GM21619 (cell line): ENCODE data around the gene RELN.
"Not testable (repeated sequence)": the region's sequence is repeated elsewhere in the genome, so short reads cannot be mapped to it uniquely, and the experiment has no call there.

Experiments
- ATAC-seq: cut with Tn5 transposase; IDR thresholded peaks from one replicate; pipeline ENCODE4 v1.9.1; 2021; ENCODE audit not compliant: unreplicated experiment

The RELN gene

DNA sequence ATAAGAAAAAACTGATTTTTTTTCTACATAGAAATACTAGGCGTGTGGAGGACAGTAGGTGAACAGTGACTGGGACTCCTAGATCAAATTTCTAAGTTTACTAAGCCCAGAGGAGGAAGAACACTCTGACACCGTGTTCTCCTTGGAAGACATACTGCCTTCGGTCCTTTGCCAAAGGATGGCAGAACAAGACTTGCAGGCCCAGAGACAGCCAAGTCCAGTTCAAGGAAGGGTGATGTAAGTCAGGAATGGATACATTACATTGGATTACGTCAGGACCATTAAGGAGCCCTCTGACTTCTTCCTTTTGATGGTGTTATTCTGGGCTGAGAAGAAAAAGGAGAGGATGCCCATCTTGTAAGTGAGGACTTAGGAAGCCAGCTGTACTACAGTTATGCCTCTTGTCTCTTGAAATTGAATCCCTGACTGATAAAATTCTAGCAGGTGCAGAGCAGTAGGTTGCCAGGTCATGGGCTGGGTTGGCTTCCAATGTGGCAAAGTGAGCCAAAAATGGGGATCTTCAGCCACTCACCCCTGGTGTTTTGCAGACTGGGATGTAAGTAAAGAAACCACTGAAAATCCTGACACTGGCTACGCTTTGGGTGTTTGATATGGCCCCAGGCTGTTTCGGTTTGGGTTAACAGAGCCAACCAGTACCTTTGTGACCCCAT, 45.1 kb downstream of the RELN start:
- ATAC-seq = no peak

DNA sequence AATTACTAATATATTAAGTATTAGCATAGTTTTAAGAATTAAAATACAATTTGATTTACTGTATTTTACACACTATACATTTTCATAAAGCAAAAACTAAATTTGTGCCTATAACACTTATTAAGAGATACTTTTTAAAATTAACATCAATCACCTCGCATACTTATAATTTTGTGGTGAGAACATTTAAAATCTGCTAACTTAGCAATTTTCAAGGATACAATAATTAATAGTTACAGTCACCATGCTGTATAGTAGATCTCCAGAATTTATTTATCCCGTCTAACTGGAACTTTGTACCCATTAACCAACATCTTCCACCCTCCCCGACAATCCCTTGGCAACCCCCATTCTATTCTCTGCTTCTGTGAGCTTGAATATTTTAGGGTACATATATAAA, 47.5 kb downstream of the RELN start:
- ATAC-seq = no peak

DNA sequence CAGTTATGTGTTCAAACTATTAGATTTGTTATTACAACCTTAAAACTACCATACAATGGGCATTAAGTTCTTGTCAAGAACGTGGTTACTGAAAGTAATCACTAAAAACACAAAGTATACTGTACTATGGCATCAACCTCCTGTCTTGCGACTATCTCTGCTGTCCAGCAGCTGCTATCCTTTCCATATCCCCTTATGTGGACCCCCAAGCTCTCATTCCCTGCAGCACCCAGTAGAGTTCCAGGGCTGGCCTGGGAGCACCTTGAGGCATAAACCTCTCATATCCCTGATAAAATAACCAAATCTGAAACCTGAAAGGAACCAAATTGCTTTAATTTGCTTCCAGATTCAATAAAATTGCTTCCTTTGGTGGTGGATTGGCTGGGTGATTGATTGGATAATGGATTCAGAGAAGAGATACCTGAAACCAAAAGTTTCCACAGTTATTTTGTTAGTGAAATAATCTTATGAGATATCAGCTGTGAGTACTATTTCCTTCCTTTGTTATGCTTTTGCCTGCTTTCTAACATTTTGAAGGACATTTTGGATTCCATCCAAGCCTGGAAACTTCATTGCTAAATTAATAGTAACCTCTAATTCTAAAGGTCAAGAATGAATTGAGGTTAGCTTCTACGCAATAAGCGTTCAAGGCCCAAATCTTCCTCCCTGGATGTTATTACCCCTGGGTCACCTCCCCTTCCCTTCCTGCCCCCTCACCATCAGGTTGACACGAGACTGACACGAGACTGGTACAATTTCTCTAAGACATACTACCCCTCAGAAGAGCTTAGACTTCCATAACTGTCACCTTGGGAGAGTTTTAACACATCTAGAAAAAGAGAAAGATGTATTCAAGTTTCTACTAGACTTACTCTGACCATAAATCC, 48.8 kb downstream of the RELN start:
- no peak for ATAC-seq

DNA sequence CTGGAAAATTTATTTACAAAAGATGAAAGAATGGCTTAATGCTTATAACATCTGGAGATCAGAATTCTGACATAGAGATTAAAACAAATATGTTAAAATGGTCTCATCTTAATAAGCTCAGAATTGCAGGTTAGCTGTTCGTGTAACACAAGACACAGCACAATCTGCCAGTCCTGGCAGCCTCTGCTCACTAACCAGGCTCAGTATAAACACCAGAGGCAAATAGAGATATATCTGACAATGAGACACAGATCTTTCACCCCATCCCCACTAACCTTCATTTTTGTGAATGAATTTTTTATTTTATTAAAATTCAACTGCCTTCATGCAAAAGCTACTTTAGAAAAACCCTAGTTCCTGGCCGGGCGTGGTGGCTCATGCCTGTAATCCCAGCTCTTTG, 51.8 kb downstream of the RELN start:
- ATAC-seq = no peak

DNA sequence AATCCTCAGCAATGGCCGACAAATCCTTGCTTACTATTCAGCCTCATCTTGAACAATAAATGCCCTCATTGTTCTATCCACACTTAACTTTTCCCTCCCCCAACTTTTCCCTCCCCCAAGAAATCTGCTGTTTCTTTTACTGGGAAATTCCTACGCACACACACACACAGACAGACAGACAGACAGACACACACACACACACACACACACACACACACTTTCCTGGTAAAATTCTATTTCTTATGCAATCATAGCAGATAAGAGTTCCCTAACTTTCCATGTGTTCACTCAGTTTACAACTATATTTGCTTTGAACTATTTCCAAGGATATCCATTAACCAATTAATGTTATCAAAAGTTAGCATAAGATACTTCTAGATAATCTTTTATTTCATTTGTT, 52.9 kb downstream of the RELN start:
- ATAC-seq = no peak

DNA sequence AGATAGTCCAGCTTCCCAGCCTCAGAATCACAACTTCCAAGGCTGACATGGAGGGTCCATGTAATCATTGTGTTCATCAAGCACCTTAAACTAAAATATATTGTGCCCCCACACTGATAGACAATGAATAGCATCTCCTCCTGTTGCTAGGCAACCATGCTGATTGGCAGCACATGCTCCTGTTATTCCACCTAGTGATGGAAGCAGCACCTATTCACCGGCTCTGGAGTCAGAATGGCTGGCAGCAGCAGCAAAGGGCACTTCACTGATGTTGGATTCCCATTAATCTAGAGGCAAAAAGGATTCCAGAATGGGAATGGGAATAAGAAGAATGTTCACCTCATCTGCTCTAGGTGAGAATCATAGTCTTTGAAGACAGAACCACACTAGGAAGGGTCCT, 55.0 kb downstream of the RELN start:
- ATAC-seq = no peak

DNA sequence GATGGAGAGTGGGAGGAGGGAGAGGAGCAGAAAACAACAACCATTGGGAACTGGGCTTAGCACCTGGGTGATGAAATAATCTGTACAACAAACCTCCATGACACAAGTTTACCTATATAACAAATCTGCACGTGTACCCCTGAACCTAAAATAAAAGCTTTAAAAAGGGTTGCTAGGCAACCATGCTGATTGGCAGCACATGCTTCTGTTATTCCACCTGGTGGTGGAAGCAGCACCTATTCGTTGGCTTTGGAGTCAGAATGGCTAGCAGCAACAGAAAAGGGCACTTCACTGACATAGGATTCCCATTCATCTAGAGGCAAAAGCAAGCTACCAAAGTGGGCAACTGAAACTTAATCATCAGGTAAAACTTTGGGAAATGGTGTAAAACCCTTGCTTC, 57.1 kb downstream of the RELN start:
- no peak for ATAC-seq

DNA sequence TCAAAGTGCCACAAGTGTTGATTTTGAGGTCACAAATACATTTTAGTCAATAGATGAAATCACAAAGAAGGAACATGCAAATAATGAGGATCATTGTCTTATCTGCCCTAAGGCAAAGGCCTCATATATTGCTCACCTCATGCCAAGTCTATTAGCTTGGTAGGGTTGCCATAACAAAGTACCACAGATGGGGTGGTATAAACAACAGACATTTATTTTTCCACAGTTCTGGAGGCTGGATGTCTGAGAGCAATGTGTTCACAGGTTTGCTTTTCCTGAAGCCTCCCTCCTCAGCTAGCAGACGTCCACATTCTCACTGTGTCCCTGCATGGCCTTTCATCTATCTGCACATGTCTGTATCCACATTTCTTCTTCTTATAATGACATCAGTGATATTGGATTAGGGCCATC, 59.6 kb downstream of the RELN start:
- no peak for ATAC-seq

DNA sequence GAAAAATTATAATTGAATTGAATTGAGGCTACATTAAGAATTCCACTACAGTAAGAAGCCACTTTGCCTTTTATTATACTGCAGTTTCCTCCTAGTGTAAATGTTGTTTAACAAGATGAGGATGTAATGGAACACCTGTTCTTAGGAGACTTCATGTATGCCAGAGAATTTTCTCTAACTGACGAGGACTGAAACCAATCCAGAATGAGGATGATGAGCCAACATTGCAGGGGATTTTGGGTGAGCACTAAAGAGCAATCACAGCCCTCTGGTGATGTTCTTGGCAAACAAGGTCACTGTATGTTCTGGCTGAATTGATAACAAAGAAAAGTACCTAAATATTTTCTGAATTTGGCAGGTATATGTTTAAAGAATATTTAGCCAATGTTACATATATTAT, 60.9 kb downstream of the RELN start:
- no peak for ATAC-seq

DNA sequence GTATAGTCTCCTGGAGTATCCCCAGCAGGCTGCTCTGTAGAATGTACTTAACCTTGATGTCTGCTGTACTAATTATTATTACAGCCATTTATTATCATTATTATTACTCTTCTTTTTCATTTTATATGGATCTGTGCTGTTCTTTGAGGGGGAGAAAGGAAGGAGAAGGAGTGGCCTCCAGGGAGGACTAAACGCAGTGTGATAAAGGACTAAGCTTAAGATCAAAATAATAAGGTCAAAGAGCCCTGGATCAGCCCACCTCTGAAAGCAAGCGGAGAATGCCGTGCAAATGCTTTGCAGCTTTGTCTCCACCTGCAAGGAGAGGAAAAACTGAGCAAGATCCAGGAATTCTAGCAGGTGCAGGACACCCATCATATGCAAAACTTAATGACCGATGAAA, 65.3 kb downstream of the RELN start:
- no peak for ATAC-seq

DNA sequence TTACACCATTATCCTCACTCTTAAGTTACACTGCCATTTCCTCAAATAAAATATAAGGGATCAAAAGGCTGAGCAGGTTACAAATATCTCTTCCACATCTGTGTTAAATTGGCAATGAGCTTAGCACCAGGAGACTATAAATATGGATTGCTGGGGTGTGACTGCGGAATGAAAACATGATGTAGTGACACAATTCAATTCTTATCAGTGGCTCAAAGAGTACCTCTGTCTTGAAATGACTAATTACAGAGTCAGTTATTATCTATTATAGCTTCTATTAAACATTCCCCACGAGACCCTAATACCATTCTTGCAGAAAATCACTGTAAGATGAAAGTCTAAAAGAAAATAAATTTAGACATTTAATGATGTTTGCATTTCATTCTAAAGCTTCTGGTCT, 67.1 kb downstream of the RELN start:
- no peak for ATAC-seq

DNA sequence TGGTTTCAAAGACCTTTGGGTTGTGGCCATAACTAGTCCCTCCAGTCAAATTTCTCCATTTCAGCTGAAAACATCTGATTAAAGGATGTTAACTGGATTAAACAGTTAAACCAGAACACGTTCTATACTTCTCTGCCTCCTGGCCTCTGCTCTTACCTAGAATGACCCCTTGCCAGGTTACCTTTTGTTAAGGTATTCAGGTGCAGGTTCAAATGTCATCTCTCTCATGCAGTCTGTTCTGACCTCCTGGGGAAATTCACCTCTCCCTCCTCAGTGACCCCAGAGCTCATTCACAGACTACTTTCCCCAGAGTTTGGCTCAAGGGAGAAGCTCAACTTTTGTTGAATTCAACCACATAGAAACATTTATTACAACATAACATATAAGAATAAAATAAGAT, 67.8 kb downstream of the RELN start:
- no peak for ATAC-seq

DNA sequence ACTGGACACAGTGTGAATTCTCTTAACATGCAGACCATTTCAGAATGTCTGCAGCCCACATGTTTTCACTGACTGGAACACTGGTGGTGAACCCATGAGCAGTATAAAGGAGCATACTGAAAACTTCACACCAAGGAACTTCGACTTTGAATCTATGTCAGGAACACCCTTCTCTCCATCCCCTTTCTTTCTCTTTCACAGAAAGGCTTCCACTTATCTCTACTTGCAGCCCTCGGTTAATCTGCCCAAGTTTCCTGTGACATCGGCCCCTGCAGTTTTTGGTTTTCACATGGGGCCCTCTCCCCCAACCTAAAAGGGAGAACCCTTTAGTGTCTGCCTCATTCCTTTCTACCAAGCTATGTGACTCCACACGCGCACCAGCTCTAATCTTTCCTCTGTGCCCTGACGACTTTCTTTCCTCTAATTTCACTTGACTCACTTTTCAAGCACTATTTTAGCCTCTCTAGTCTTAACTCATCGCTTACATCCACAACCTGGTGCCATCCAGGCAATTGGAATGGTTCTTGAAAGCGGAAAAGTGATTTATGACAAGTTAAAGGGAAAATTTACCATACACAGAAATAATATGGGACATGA, 70.1 kb downstream of the RELN start:
- ATAC-seq = no peak

DNA sequence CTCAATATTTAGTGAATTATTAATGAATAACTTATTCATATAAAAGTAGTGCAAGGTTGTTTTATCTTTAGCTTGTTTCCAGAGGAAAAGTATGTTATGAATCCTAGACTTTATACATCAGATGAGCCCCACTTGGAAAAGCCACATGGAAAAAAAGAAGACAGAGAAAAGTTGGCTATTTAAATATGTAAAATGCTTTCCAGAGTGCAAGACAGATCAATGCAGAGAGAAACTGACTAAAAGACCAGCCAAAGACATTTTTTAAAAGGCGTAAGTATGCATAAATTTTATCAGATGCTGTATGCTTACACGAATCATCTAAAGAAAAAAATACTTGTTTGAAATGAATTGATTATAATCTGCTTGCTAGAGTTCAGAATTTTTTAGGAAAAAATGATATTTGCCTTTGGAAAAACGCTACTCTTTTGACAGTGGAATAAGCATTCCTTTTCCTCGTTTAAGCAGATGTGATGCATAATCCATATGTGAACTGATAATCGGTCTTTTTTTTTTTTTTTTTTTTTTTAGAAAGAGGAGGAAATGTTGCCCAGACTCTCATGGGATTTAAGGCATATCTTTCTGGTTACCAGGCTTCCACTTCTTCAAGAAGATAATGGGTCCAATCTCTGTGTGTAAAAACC, 70.7 kb downstream of the RELN start:
- ATAC-seq = no peak

DNA sequence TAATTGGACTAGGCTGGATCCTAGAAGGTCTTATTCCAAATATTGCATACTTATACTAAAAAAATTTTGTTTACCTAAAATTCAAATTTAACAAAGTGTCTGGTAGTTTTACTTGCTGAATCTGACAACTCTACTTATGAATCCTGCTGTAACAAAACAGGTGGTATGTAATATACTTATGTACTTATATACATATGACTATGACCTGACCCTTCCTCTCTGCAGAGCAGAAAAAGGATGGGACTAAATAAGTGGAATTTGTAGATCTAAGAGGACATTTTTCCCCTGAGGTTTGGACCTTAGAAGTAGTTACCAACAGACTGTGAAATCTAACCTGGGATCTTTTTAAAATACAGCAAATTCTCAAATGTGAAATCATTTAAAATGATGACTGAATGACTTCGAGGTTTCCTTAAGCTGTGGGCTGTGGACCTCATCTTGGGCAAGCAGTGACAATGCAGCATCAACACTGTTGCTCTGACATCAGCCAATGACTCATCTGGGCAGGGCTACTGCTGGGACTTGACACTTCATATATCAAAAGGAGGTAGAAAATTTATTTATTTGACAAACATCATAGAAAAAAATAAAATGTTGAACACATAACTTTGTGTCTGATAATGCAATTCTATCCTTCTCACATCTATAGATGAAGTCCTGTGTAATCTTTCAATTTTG, 73.6 kb downstream of the RELN start:
- ATAC-seq = no peak

DNA sequence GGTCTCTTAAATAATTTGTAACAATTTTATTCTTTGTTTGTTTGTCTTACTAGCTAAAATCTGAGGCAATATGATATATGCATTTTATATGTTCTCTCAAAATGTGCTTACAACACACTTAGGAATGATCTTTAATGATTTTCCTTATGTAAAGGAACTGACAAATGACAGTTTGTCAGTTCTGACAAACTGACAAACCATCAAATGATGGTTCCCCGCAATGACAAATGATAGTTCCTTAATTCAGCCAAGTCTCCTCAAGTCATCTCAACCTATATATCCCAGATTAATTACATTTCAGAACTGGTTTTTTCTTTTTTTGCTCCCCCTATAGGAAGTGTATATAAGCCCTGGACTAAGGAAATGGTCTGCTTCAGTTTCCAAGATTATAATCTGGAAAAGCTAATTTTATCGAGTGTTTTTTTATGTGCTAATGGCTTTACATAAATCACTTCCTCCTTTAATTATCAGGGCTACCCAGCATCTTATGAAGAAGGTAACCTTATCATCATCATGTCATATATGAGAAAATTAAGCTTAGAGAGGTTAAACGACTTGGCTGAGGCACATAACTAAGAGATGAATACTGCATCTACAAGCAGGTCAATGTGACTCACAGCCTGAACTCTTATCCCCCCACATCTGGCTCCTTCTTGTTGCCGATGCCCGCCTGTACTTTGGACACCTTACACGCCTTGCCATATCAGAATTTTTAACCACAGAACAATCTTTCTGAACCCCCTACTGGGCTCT, 75.1 kb downstream of the RELN start:
- ATAC-seq = no peak

DNA sequence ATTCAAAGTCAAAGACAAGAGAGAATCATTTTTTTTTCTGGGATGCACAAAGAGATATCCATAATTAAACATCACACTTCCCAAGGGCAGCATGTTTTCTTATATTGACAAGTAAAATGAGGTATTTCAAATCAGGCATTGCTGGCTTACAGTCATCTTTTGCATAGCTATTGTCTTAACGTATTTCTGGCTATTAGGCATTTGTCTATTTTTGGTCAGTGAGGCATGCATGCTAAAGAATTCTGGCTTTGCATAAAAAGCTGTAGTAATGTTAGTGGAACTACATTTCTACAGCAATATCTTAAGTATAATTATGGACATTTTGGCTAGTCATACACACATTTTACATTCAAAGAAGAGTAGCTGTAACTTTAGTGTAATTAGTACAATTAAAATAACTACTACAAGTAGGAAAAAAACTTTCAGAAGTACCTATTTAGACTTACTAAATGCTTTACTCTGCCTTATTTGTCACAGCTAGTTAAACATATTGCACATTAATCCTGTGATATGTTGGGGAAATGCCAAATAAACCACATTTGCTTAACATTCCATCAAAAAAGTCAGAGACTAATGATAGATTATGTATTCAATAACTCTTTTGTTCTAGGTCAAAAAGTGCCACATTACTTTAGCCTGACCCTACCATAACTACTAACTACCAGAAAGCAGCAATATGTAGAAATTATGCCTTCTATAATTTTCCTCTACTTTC, 76.4 kb downstream of the RELN start:
- no peak for ATAC-seq

DNA sequence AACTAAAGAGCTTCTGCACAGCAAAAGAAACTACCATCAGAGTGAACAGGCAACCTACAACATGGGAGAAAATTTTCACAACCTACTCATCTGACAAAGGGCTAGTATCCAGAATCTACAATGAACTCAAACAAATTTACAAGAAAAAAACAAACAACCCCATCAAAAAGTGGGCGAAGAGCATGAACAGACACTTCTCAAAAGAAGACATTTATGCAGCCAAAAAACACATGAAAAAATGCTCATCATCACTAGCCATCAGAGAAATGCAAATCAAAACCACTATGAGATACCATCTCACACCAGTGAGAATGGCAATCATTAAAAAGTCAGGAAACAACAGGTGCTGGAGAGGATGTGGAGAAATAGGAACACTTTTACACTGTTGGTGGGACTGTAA, 78.4 kb downstream of the RELN start:
- not testable (repeated sequence) for ATAC-seq

DNA sequence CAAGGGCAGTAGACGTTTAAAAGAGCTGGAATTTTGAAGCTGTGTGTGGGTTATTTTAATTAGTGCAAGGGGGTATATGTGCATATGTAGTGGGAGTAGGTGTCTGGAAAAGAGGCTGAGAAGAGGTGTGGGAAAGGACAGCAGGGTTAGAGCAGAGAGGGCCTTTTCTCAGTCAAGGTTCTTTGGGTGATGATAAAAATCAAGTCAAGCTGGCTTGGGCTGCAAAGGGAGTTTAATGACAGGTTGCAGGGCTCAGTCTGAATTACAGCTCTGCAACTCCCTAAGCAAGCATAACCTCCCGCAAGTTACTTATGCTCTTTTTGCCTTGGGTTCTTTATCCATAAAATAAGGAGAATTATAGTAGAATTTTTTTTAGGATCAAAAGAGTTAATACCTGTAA, 83.5 kb downstream of the RELN start:
- ATAC-seq = no peak

DNA sequence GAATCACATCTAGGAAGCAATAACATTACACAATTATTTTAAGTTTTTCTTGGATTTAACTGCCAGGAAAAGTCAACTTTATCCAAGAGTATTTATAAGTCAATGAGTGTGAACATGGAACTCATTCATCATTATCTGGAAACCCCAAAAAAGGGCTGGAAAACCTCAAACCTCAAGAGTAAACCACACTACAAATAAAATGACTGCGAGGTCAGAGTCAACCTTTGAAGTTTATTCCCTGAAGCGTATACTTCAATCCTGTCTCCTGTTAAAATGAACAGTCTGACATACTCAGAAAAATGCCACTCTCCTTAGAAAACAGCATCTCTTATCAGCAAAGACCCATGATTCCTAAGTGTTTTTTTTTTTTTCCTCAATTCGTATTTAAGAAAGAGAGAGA, 86.5 kb downstream of the RELN start:
- ATAC-seq = no peak
